Mesothelial cell of epicardium (in vitro differentiated cells): Measurements from ENCODE around the gene POLN. TPM values are rescaled to one million over a fixed set of nuclear protein-coding genes. Genes with fewer than 3 reads are reported as not detected.

ENCODE experiments used
- DNase-seq, 2 experiments: peaks; one replicate each; pipeline ENCODE4 v3.0.0; 2021; ENCODE audit warnings: low spot score in 2 of 2; ENCODE audit not compliant: unreplicated experiment in 2 of 2
- H3K27ac Mint-ChIP-seq: 2 replicates; pipeline ENCODE4 v1.8.0; 2021; ENCODE audit warnings: mixed read lengths
- H3K27me3 Mint-ChIP-seq: 2 replicates; pipeline ENCODE4 v1.8.0; 2021; ENCODE audit warnings: low read depth, mixed read lengths
- H3K36me3 Mint-ChIP-seq: 2 replicates; pipeline ENCODE4 v1.8.0; 2021; ENCODE audit warnings: mixed read lengths
- H3K4me1 Mint-ChIP-seq: 2 replicates; pipeline ENCODE4 v1.8.0; 2021; ENCODE audit warnings: mixed read lengths
- H3K4me3 Mint-ChIP-seq: 2 replicates; pipeline ENCODE4 v1.8.0; 2021; ENCODE audit warnings: mild to moderate bottlenecking, moderate library complexity, mixed read lengths
- H3K9me3 Mint-ChIP-seq: 2 replicates; pipeline ENCODE4 v1.8.0; 2021; ENCODE audit warnings: mixed read lengths
- CTCF ChIP-seq: fragments of 200-600 bp; sonication (generic); IDR thresholded peaks from one replicate; pipeline ENCODE4 v1.5.0; 2021; ENCODE audit warnings: antibody characterized with exemption; ENCODE audit not compliant: unreplicated experiment
- total RNA-seq: library from RNA; stranded (reverse); gene quantifications from 3 replicates; pipeline ENCODE4 v1.2.1, GENCODE V29; 2021

The POLN gene
- total RNA-seq, 1 donor from 2014 or later, result 5.8 TPM

GRCh38 chr4:2155246-2155645, 86.7 kb downstream of the POLN start:
- no peak for TF ChIP-seq CTCF
- no peak overlapping the region for H3K27ac Mint-ChIP-seq
- peaks cover 13% of the 10 kb centered on the region for H3K9me3 Mint-ChIP-seq
- peaks cover 8% of the 10 kb centered on the region for H3K27me3 Mint-ChIP-seq
- no peaks in the 10 kb centered on the region for H3K4me1 Mint-ChIP-seq
- no peak overlapping the region for H3K4me3 Mint-ChIP-seq
- peaks cover 2% of the 10 kb centered on the region for H3K36me3 Mint-ChIP-seq
- DNase-seq, result no peak

GRCh38 chr4:2154215-2154740, 87.6 kb downstream of the POLN start:
- DNase-seq, result no peak
- Mint-ChIP-seq H3K4me3 (no peak overlapping the region), H3K4me1 (no peaks in the 10 kb centered on the region), H3K9me3 (peaks cover 13% of the 10 kb centered on the region), H3K27me3 (peaks cover 8% of the 10 kb centered on the region), H3K36me3 (peaks cover 2% of the 10 kb centered on the region), H3K27ac (no peak overlapping the region)
- no peak for TF ChIP-seq CTCF

GRCh38 chr4:2151544-2151943, 90.4 kb downstream of the POLN start:
- DNase-seq, result no peak
- Mint-ChIP-seq H3K4me3 (no peak overlapping the region), H3K9me3 (peaks cover 13% of the 10 kb centered on the region), H3K27ac (no peak overlapping the region), H3K27me3 (peaks cover 8% of the 10 kb centered on the region), H3K4me1 (no peaks in the 10 kb centered on the region), H3K36me3 (peaks cover 2% of the 10 kb centered on the region)
- TF ChIP-seq CTCF, result no peak

GRCh38 chr4:2150076-2150475, 91.8 kb downstream of the POLN start:
- peaks cover 2% of the 10 kb centered on the region for H3K36me3 Mint-ChIP-seq
- TF ChIP-seq CTCF, result no peak

GRCh38 chr4:2142630-2143427, 99.1 kb downstream of the POLN start:
- no peak for DNase-seq
- Mint-ChIP-seq H3K36me3 (peaks cover 8% of the 10 kb centered on the region), H3K27me3 (no peaks in the 10 kb centered on the region), H3K4me1 (peaks cover 2% of the 10 kb centered on the region), H3K4me3 (no peak overlapping the region), H3K9me3 (peaks cover 13% of the 10 kb centered on the region), H3K27ac (no peak overlapping the region)
- no peak for TF ChIP-seq CTCF

More at GRCh38 chr4:2150076-2150475, 91.8 kb downstream of the POLN start:
- Mint-ChIP-seq H3K27ac (no peak overlapping the region), H3K4me3 (no peak overlapping the region), H3K4me1 (no peaks in the 10 kb centered on the region), H3K9me3 (peaks cover 9% of the 10 kb centered on the region), H3K27me3 (peaks cover 8% of the 10 kb centered on the region)
- no peak for DNase-seq
